Panc1 (cell line): ENCODE data around the gene ZNF81. TPM values are rescaled to one million over a fixed set of nuclear protein-coding genes. Genes with fewer than 3 reads are reported as not detected.

ENCODE experiments used
- ATAC-seq: fragments of 200-7000 bp; cut with Tn5 transposase; 2 replicates; pipeline ENCODE4 v1.9.1; 2020; ENCODE audit warnings: mild to moderate bottlenecking, moderate library complexity
- BruUV-seq: library from RNA; stranded (reverse); fragments of 400-500 nt; replicated peaks from 2 replicates; lab custom pipeline; 2021; lab: Mats Ljungman, UMichigan
- CTCF ChIA-PET: fragments of 300-600 bp; sonication (Branson Sonifier 250); formaldehyde crosslinking; loops from one replicate; lab custom pipeline; 2022; ENCODE audit warnings: antibody characterized with exemption; lab: Charles Lee
- POLR2A ChIA-PET: fragments of 300-600 bp; sonication (Branson Sonifier 250); formaldehyde crosslinking; loops from one replicate; lab custom pipeline; 2022; ENCODE audit warnings: antibody characterized with exemption; lab: Charles Lee
- DNase-seq: peaks from one replicate; pipeline ENCODE4 v3.0.0-alpha.2; 2010; ENCODE audit warnings: low read depth, low spot score
- H3K27ac ChIP-seq: 2 replicates; pipeline ENCODE4 v1.5.1; 2011; ENCODE audit warnings: mild to moderate bottlenecking, low read length, inconsistent platforms
- H3K27me3 ChIP-seq: fragments of 200-500 bp; sonication (Bioruptor generic); 2 replicates; pipeline ENCODE4 v1.6.0; 2014; ENCODE audit warnings: low read length, inconsistent platforms; ENCODE audit not compliant: control insufficient read depth, insufficient read depth
- H3K36me3 ChIP-seq: fragments of 200-500 bp; sonication (Bioruptor generic); 2 replicates; pipeline ENCODE4 v1.5.1; 2014; ENCODE audit warnings: inconsistent platforms, mild to moderate bottlenecking, low read length, moderate library complexity; ENCODE audit not compliant: control insufficient read depth, insufficient read depth
- H3K4me1 ChIP-seq: 2 replicates; pipeline ENCODE4 v1.5.1; 2011; ENCODE audit warnings: inconsistent platforms, mild to moderate bottlenecking, low read length, moderate library complexity; ENCODE audit not compliant: control insufficient read depth, insufficient read depth
- H3K4me3 ChIP-seq, 2 experiments: 2 replicates each; pipeline ENCODE4 v1.5.1; 2011 to 2012; ENCODE audit warnings: low read depth in 2 of 2, low read length in 2 of 2, mild to moderate bottlenecking in 2 of 2, inconsistent platforms in 1 of 2, moderate library complexity in 1 of 2
- H3K9me3 ChIP-seq: fragments of 200-500 bp; sonication (Bioruptor generic); 2 replicates; pipeline ENCODE4 v1.5.1; 2014; ENCODE audit warnings: low read depth, mild to moderate bottlenecking, inconsistent platforms, low read length, moderate library complexity; ENCODE audit not compliant: control insufficient read depth, insufficient read depth
- POLR2AphosphoS5 ChIP-seq: IDR thresholded peaks from 2 replicates; pipeline ENCODE4 v1.6.1; 2012; ENCODE audit warnings: mild to moderate bottlenecking, low read depth, low read length, moderate library complexity
- SIN3A ChIP-seq: IDR thresholded peaks from 2 replicates; pipeline ENCODE4 v1.6.1; 2012; ENCODE audit warnings: low read depth, mild to moderate bottlenecking, low read length, moderate library complexity, borderline replicate concordance; ENCODE audit not compliant: insufficient read depth
- TCF7L2 ChIP-seq: IDR thresholded peaks from 2 replicates; pipeline ENCODE4 v1.6.1; 2011; ENCODE audit warnings: mild to moderate bottlenecking, low read depth, low read length, inconsistent platforms
- in situ Hi-C: cut with HindIII; loops from 2 replicates; pipeline ENCODE4 v1.10.0; 2016; ENCODE audit warnings: low sequenced_read_pairs, low pct_unique_long_range_greater_than_20kb
- intact Hi-C: fragments of 100-400 bp; cut with micrococcal nuclease; formaldehyde crosslinking; loops from one replicate; pipeline ENCODE4 v1.10.0; 2022; ENCODE audit not compliant: unreplicated experiment
- total RNA-seq: library from RNA; stranded (reverse); gene quantifications from one replicate; pipeline ENCODE4 v1.2.1, GENCODE V29; 2021; ENCODE audit not compliant: unreplicated experiment
- TF ChIP-seq, protein P1 (sequence below): fragments of 450-650 bp; IDR thresholded peaks from 2 replicates; pipeline ENCODE4 v1.5.1; 2017; ENCODE audit warnings: mild to moderate bottlenecking
- TF ChIP-seq, protein P2 (sequence below), 2 experiments: IDR thresholded peaks; 2 replicates each; pipeline ENCODE4 v1.6.1; 2011 to 2012; ENCODE audit warnings: low read depth in 2 of 2, control low read depth in 1 of 2, low read length in 1 of 2, mild to moderate bottlenecking in 1 of 2, moderate library complexity in 1 of 2; ENCODE audit not compliant: insufficient read depth in 1 of 2

Gene ZNF81
- total RNA-seq, 1 experiment from 2014 or later: 10.7 TPM

DNA sequence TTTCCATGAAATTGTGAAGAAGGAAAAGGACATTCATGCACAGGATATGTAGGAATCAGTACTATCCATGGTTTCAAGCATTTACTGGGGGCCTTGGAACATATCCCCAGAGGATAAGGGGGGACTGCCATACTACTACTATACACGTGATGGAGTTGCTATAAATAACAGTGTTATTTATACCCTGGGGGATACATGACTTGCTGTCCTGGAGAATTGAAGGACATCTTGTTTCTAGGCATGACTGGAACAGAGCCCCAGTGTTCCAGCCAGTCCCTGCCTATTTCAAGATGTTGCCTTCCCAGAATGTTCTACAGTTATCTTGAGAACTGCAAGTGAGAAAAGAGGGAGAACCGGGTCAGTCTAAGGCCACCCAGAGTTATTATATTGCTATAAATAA lies 39.6 kb upstream of the ZNF81 start:
- Histone ChIP-seq H3K27me3 (no peaks in the 10 kb centered on the region; the same call in 1 of the 2 replicates), H3K27ac (no peak overlapping the region), H3K4me1 (no peaks in the 10 kb centered on the region), H3K9me3 (no peaks in the 10 kb centered on the region), H3K36me3 (no peaks in the 10 kb centered on the region), H3K4me3 (no peak overlapping the region)
- DNase-seq (no peak), ATAC-seq (no peak)
- BruUV-seq: no TSS peak
- in situ Hi-C loops (no loop called here), intact Hi-C loops (no loop called here)
- CTCF ChIA-PET: no interaction called here
- POLR2A ChIA-PET: no interaction called here
- TF ChIP-seq SIN3A: no peak
- TF ChIP-seq, protein P1, sequence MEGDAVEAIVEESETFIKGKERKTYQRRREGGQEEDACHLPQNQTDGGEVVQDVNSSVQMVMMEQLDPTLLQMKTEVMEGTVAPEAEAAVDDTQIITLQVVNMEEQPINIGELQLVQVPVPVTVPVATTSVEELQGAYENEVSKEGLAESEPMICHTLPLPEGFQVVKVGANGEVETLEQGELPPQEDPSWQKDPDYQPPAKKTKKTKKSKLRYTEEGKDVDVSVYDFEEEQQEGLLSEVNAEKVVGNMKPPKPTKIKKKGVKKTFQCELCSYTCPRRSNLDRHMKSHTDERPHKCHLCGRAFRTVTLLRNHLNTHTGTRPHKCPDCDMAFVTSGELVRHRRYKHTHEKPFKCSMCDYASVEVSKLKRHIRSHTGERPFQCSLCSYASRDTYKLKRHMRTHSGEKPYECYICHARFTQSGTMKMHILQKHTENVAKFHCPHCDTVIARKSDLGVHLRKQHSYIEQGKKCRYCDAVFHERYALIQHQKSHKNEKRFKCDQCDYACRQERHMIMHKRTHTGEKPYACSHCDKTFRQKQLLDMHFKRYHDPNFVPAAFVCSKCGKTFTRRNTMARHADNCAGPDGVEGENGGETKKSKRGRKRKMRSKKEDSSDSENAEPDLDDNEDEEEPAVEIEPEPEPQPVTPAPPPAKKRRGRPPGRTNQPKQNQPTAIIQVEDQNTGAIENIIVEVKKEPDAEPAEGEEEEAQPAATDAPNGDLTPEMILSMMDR: no peak
- TF ChIP-seq, protein P2, sequence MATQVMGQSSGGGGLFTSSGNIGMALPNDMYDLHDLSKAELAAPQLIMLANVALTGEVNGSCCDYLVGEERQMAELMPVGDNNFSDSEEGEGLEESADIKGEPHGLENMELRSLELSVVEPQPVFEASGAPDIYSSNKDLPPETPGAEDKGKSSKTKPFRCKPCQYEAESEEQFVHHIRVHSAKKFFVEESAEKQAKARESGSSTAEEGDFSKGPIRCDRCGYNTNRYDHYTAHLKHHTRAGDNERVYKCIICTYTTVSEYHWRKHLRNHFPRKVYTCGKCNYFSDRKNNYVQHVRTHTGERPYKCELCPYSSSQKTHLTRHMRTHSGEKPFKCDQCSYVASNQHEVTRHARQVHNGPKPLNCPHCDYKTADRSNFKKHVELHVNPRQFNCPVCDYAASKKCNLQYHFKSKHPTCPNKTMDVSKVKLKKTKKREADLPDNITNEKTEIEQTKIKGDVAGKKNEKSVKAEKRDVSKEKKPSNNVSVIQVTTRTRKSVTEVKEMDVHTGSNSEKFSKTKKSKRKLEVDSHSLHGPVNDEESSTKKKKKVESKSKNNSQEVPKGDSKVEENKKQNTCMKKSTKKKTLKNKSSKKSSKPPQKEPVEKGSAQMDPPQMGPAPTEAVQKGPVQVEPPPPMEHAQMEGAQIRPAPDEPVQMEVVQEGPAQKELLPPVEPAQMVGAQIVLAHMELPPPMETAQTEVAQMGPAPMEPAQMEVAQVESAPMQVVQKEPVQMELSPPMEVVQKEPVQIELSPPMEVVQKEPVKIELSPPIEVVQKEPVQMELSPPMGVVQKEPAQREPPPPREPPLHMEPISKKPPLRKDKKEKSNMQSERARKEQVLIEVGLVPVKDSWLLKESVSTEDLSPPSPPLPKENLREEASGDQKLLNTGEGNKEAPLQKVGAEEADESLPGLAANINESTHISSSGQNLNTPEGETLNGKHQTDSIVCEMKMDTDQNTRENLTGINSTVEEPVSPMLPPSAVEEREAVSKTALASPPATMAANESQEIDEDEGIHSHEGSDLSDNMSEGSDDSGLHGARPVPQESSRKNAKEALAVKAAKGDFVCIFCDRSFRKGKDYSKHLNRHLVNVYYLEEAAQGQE (IDR thresholded peaks at IDR 0.05; ENCODE audit: insufficient read depth in 1 of 2, low read depth in 2 of 2, low read length in 1 of 2): no peak
- TF ChIP-seq TCF7L2: no peak

DNA sequence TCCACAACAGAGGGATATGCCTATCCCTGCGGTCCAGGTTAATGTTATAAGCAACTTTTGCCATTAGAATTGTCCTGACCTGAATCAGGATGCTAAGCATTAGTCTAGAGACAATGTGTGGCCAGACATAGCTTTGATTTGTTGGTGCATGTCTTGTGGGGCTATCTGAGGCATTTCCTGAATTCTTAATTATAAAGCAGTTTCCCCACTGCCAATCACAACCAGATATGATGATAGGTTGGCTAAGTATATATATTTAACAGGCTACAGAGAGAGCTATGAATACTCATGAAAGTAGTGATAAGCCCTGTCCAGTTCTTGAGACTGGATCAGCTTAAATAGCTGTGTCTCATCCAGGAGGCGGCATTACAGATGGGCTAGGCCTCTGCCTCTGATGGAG lies 37.8 kb upstream of the ZNF81 start:
- DNase-seq (no peak), ATAC-seq (no peak)
- intact Hi-C loops (no loop called here), in situ Hi-C loops (no loop called here)
- no peak overlapping the region for H3K4me3 ChIP-seq
- H3K9me3 ChIP-seq: no peaks in the 10 kb centered on the region
- ChIA-PET POLR2A (no interaction called here), CTCF (no interaction called here)
- TF ChIP-seq, protein P2 (IDR thresholded peaks at IDR 0.05; ENCODE audit: insufficient read depth in 1 of 2, low read depth in 2 of 2, low read length in 1 of 2): no peak
- no peak for TF ChIP-seq TCF7L2
- no peak for TF ChIP-seq POLR2AphosphoS5
- no peaks in the 10 kb centered on the region; the same call in none of the 2 replicates for H3K27me3 ChIP-seq
- H3K36me3 ChIP-seq: no peaks in the 10 kb centered on the region
- no peak overlapping the region for H3K27ac ChIP-seq
- no peaks in the 10 kb centered on the region for H3K4me1 ChIP-seq
- no TSS peak for BruUV-seq
